Ectodermal cell (in vitro differentiated cells): Measurements from ENCODE around the gene USP49.
A peak's percentile ranks its signal among the peaks of the same experiment; 100 is the strongest.

Experiments
- H3K27ac ChIP-seq: 2 replicates; pipeline ENCODE4 v1.7.0; 2013; ENCODE audit warnings: mild to moderate bottlenecking, low read depth, low read length; ENCODE audit not compliant: insufficient read depth, poor library complexity, severe bottlenecking
- H3K27me3 ChIP-seq: 2 replicates; pipeline ENCODE4 v1.7.0; 2013; ENCODE audit warnings: mild to moderate bottlenecking, low read length; ENCODE audit not compliant: insufficient read depth, control insufficient read depth, poor library complexity, severe bottlenecking
- H3K36me3 ChIP-seq: one replicate; pipeline ENCODE4 v1.7.0; 2013; ENCODE audit warnings: low read length; ENCODE audit not compliant: control insufficient read depth, insufficient read depth
- H3K4me1 ChIP-seq: one replicate; pipeline ENCODE4 v1.7.0; 2013; ENCODE audit warnings: low read length; ENCODE audit not compliant: control insufficient read depth, insufficient read depth
- H3K4me3 ChIP-seq: 2 replicates; pipeline ENCODE4 v1.7.0; 2013; ENCODE audit warnings: low read depth, low read length, control low read depth; ENCODE audit not compliant: insufficient read depth
- H3K9me3 ChIP-seq: 2 replicates; pipeline ENCODE4 v1.7.0; 2013; ENCODE audit warnings: mild to moderate bottlenecking, low read length, moderate library complexity; ENCODE audit not compliant: control insufficient read depth
- whole genome bisulfite sequencing, 2 experiments: methylation state at CpG; one replicate each; pipeline ENCODE4 v1.1.7; 2013; ENCODE audit warnings: missing lambda C conversion rate in 2 of 2; 5-methylcytosine and 5-hydroxymethylcytosine counted together

The USP49 gene

GRCh38 chr6:41900861-41901260 lies 5.7 kb upstream of the USP49 start:
- WGBS, 2 experiments: 90 to 100% methylated on average over 1 of the region's 1 CpG
- H3K36me3 ChIP-seq: peaks cover 11% of the 10 kb centered on the region
- H3K27ac ChIP-seq: no peak overlapping the region
- no peak overlapping the region for H3K4me3 ChIP-seq
- no peaks in the 10 kb centered on the region for H3K27me3 ChIP-seq
- H3K4me1 ChIP-seq: no peaks in the 10 kb centered on the region
- no peaks in the 10 kb centered on the region for H3K9me3 ChIP-seq

GRCh38 chr6:41896281-41896680 lies 1.1 kb upstream of the USP49 start:
- Histone ChIP-seq H3K4me1 (no peaks in the 10 kb centered on the region), H3K36me3 (peaks cover 3% of the 10 kb centered on the region), H3K9me3 (no peaks in the 10 kb centered on the region), H3K27ac (peak overlapping the region; percentile 95), H3K27me3 (no peaks in the 10 kb centered on the region), H3K4me3 (peak overlapping the region; percentile 64)
- WGBS, 2 experiments: 44 to 66% methylated on average over 1 to 3 of the region's 3 CpGs

- WGBS, 2 experiments: 0 to 1% methylated on average over 54 to 55 of the region's 56 CpGs
- H3K27me3 ChIP-seq: no peaks in the 10 kb centered on the region
- H3K4me1 ChIP-seq: no peaks in the 10 kb centered on the region
- H3K4me3 ChIP-seq: peak overlapping the region; percentile 64
- peak overlapping the region; percentile 56 for H3K27ac ChIP-seq
- no peaks in the 10 kb centered on the region for H3K36me3 ChIP-seq
- no peaks in the 10 kb centered on the region for H3K9me3 ChIP-seq
Observed at GRCh38 chr6:41894366-41895299, 542 bp downstream of the USP49 start.

GRCh38 chr6:41892921-41893564 lies 2.1 kb downstream of the USP49 start:
- Histone ChIP-seq H3K36me3 (no peaks in the 10 kb centered on the region), H3K4me1 (no peaks in the 10 kb centered on the region), H3K27ac (no peak overlapping the region), H3K4me3 (peak overlapping the region; percentile 64), H3K27me3 (no peaks in the 10 kb centered on the region), H3K9me3 (no peaks in the 10 kb centered on the region)
- WGBS, 2 experiments: 57 to 64% methylated on average over 4 of the region's 4 CpGs

GRCh38 chr6:41887331-41887751 lies 7.8 kb downstream of the USP49 start:
- H3K4me3 ChIP-seq: no peak overlapping the region
- H3K27me3 ChIP-seq: no peaks in the 10 kb centered on the region
- peaks cover 11% of the 10 kb centered on the region for H3K4me1 ChIP-seq
- WGBS, 2 experiments: 7 to 10% methylated on average over 2 to 3 of the region's 4 CpGs
- H3K9me3 ChIP-seq: no peaks in the 10 kb centered on the region
- H3K27ac ChIP-seq: peak overlapping the region; percentile 75
- H3K36me3 ChIP-seq: no peaks in the 10 kb centered on the region

- no peaks in the 10 kb centered on the region for H3K27me3 ChIP-seq
- 88 to 100% methylated on average over 1 of the region's 1 CpG for WGBS, 2 experiments
- H3K27ac ChIP-seq: no peak overlapping the region
- H3K9me3 ChIP-seq: no peaks in the 10 kb centered on the region
- no peak overlapping the region for H3K4me3 ChIP-seq
- peaks cover 11% of the 10 kb centered on the region for H3K4me1 ChIP-seq
- no peaks in the 10 kb centered on the region for H3K36me3 ChIP-seq
Observed at GRCh38 chr6:41885930-41886329, 9.2 kb downstream of the USP49 start.

- WGBS, 2 experiments: 91% methylated on average over 3 to 5 of the region's 5 CpGs
- no peaks in the 10 kb centered on the region for H3K36me3 ChIP-seq
- no peaks in the 10 kb centered on the region for H3K9me3 ChIP-seq
- no peaks in the 10 kb centered on the region for H3K27me3 ChIP-seq
- H3K4me1 ChIP-seq: peaks cover 11% of the 10 kb centered on the region
- no peak overlapping the region for H3K4me3 ChIP-seq
- no peak overlapping the region for H3K27ac ChIP-seq
Observed at GRCh38 chr6:41884957-41885356, 10.2 kb downstream of the USP49 start.

- H3K4me3 ChIP-seq: no peak overlapping the region
- no peaks in the 10 kb centered on the region for H3K27me3 ChIP-seq
- no peaks in the 10 kb centered on the region for H3K36me3 ChIP-seq
- H3K27ac ChIP-seq: no peak overlapping the region
- no peaks in the 10 kb centered on the region for H3K4me1 ChIP-seq
- WGBS, 2 experiments: 100% methylated on average over 1 of the region's 1 CpG
- no peaks in the 10 kb centered on the region for H3K9me3 ChIP-seq
Observed at GRCh38 chr6:41881506-41881905, 13.7 kb downstream of the USP49 start.

GRCh38 chr6:41878961-41879405 lies 16.2 kb downstream of the USP49 start:
- Histone ChIP-seq H3K4me1 (no peaks in the 10 kb centered on the region), H3K4me3 (no peak overlapping the region), H3K27ac (no peak overlapping the region), H3K9me3 (no peaks in the 10 kb centered on the region), H3K36me3 (no peaks in the 10 kb centered on the region), H3K27me3 (no peaks in the 10 kb centered on the region)
- WGBS, 2 experiments: 81 to 91% methylated on average over 5 of the region's 5 CpGs

- Histone ChIP-seq H3K4me3 (no peak overlapping the region), H3K27ac (no peak overlapping the region), H3K36me3 (no peaks in the 10 kb centered on the region), H3K27me3 (no peaks in the 10 kb centered on the region), H3K4me1 (no peaks in the 10 kb centered on the region), H3K9me3 (no peaks in the 10 kb centered on the region)
- WGBS, 2 experiments: 82 to 93% methylated on average over 2 of the region's 2 CpGs
Observed at GRCh38 chr6:41878246-41878645, 16.9 kb downstream of the USP49 start.
